Neural cell (in vitro differentiated cells): ENCODE results near the gene PSRC1.
A peak's percentile ranks its signal among the peaks of the same experiment; 100 is the strongest.

Source experiments
- CTCF ChIP-seq: fragments of 450-650 bp; IDR thresholded peaks from 2 replicates; pipeline ENCODE4 v1.5.1; 2014; ENCODE audit warnings: antibody characterized with exemption, mild to moderate bottlenecking, moderate library complexity; ENCODE audit not compliant: poor library complexity, severe bottlenecking
- EP300 ChIP-seq: fragments of 450-650 bp; conservative IDR thresholded peaks from 2 replicates; pipeline ENCODE4 v1.6.1; 2014; ENCODE audit warnings: antibody characterized with exemption, mild to moderate bottlenecking, moderate library complexity; ENCODE audit not compliant: poor library complexity, severe bottlenecking
- EZH2 ChIP-seq: fragments of 200-600, 300-800 bp; shearing (Covaris generic), sonication (generic); IDR thresholded peaks from 2 replicates; pipeline ENCODE4 v1.6.1; 2014; ENCODE audit warnings: antibody characterized with exemption, low read length, borderline replicate concordance, mild to moderate bottlenecking; ENCODE audit not compliant: insufficient read depth, poor library complexity, severe bottlenecking
- MXI1 ChIP-seq: fragments of 450-650 bp; conservative IDR thresholded peaks from 2 replicates; pipeline ENCODE4 v1.6.1; 2014; ENCODE audit warnings: antibody characterized with exemption, mild to moderate bottlenecking; ENCODE audit not compliant: poor library complexity, severe bottlenecking
- POLR2AphosphoS5 ChIP-seq: IDR thresholded peaks from 2 replicates; pipeline ENCODE4 v1.6.1; 2012
- REST ChIP-seq: IDR thresholded peaks from 2 replicates; pipeline ENCODE4 v1.6.1; 2012; ENCODE audit warnings: borderline replicate concordance
- SMC3 ChIP-seq: fragments of 450-650 bp; conservative IDR thresholded peaks from 2 replicates; pipeline ENCODE4 v1.6.1; 2014; ENCODE audit warnings: antibody characterized with exemption, mild to moderate bottlenecking, moderate library complexity; ENCODE audit not compliant: poor library complexity
- TAF1 ChIP-seq: IDR thresholded peaks from 2 replicates; pipeline ENCODE4 v1.6.1; 2012; ENCODE audit warnings: low read depth

- TF ChIP-seq POLR2AphosphoS5, result peak; percentile 5
- no peak for TF ChIP-seq TAF1
- no peak for TF ChIP-seq REST
- TF ChIP-seq EP300, result no peak
- no peak for TF ChIP-seq MXI1
- TF ChIP-seq EZH2, result no peak
- TF ChIP-seq CTCF, result no peak
- no peak for TF ChIP-seq SMC3
Observed at GRCh38 chr1:109307274-109308021, 24.5 kb upstream of the PSRC1 start.
